Choroid plexus epithelial cell (primary cell): ENCODE results near the gene MRPL10.

ENCODE experiments used
- DNase-seq: peaks from one replicate; pipeline ENCODE4 v3.0.0-alpha.2; 2010; ENCODE audit warnings: low read depth
- H3K4me3 ChIP-seq: 2 replicates; pipeline ENCODE4 v1.5.1; 2011; ENCODE audit warnings: low read depth, mild to moderate bottlenecking, control low read depth, low read length, moderate library complexity
- CTCF ChIP-seq: conservative IDR thresholded peaks from 2 replicates; pipeline ENCODE4 v1.5.1; 2011; ENCODE audit warnings: low read depth, mild to moderate bottlenecking, control low read depth, inconsistent platforms, low read length, moderate library complexity

Gene MRPL10

GRCh38 chr17:47850692-47851573 is 19.6 kb upstream of the MRPL10 start, which contains the start of gene SP6:
SP6 (minus strand) TSS chr17:47851163; CDS start chr17:47848429, 2,734 bp downstream.
- DNase-seq: peak; percentile 34
- no peak within 1 kb of the TSS for H3K4me3 ChIP-seq
- no peak for TF ChIP-seq CTCF

- no peak for TF ChIP-seq CTCF
- H3K4me3 ChIP-seq: no peak overlapping the region
- no peak for DNase-seq
Observed at GRCh38 chr17:47850373-47850691, 19.0 kb upstream of the MRPL10 start.

GRCh38 chr17:47848198-47848513 is 16.8 kb upstream of the MRPL10 start:
- no peak for DNase-seq
- H3K4me3 ChIP-seq: no peak overlapping the region
- no peak for TF ChIP-seq CTCF

GRCh38 chr17:47847341-47848197 is 16.2 kb upstream of the MRPL10 start:
- no peak overlapping the region for H3K4me3 ChIP-seq

GRCh38 chr17:47846716-47847340 is 15.5 kb upstream of the MRPL10 start:
- TF ChIP-seq CTCF: no peak
- no peak for DNase-seq
- H3K4me3 ChIP-seq: no peak overlapping the region

More at GRCh38 chr17:47847341-47848197, 16.2 kb upstream of the MRPL10 start:
- peak; percentile 51 for TF ChIP-seq CTCF
- peak; percentile 45 for DNase-seq

DNA sequence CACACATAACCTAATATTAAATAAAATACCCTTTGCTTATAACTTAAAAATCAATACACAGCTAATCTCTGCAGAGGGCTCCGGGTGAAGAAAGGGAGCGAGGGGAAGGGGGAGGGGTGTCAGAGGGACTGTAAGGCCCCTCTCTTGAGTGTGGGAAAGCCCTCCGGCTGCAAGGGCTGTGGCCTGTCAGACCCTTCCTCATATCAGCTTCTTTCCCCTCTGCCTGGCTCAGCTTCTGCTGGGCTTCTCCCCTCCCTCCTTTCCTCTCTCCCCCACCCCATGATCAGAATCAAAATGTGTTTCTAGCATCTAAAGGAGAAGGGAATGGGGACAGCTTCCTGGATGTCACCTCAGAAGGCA is 14.4 kb upstream of the MRPL10 start:
- H3K4me3 ChIP-seq: no peak overlapping the region
- TF ChIP-seq CTCF: no peak
- no peak for DNase-seq
